MM.1S (cell line): ENCODE data around the gene PLXND1.

ENCODE experiments used
- DNase-seq: peaks from one replicate; pipeline ENCODE4 v3.0.0-alpha.2; 2015
- H2AFZ ChIP-seq: fragments of 300-600 bp; sonication (generic); 2 replicates; pipeline ENCODE4 v1.6.0; 2016; ENCODE audit warnings: antibody characterized with exemption, low read length
- H3F3A ChIP-seq: fragments of 300-600 bp; sonication (generic); 2 replicates; pipeline ENCODE4 v1.6.1; 2016; ENCODE audit warnings: mild to moderate bottlenecking, antibody characterized with exemption, low read length, moderate library complexity, mixed read lengths; ENCODE audit not compliant: insufficient read depth
- H3K27ac ChIP-seq: fragments of 300-600 bp; sonication (generic); 2 replicates; pipeline ENCODE4 v1.5.1; 2016; ENCODE audit warnings: mild to moderate bottlenecking, low read length
- H3K27me3 ChIP-seq: fragments of 300-600 bp; sonication (generic); replicated peaks from 2 replicates; pipeline ENCODE4 v1.6.0; 2016; ENCODE audit warnings: low read length; ENCODE audit not compliant: insufficient read depth
- H3K36me3 ChIP-seq: fragments of 300-600 bp; sonication (generic); replicated peaks from 2 replicates; pipeline ENCODE4 v1.6.1; 2016; ENCODE audit warnings: mild to moderate bottlenecking, low read length, mixed read lengths; ENCODE audit not compliant: insufficient read depth
- H3K4me1 ChIP-seq: fragments of 300-600 bp; sonication (generic); 2 replicates; pipeline ENCODE4 v1.6.1; 2016; ENCODE audit warnings: low read length, mixed read lengths
- H3K4me2 ChIP-seq: fragments of 300-600 bp; sonication (generic); 2 replicates; pipeline ENCODE4 v1.6.0; 2016; ENCODE audit warnings: low read depth, low read length
- H3K4me3 ChIP-seq: fragments of 300-600 bp; sonication (generic); 2 replicates; pipeline ENCODE4 v1.5.1; 2016; ENCODE audit warnings: low read length, mixed read lengths
- H3K79me2 ChIP-seq: fragments of 300-600 bp; sonication (generic); 2 replicates; pipeline ENCODE4 v1.6.1; 2016; ENCODE audit warnings: mixed run types, low read length, mixed read lengths
- H3K9ac ChIP-seq: fragments of 300-600 bp; sonication (generic); 2 replicates; pipeline ENCODE4 v1.6.1; 2016; ENCODE audit warnings: low read length, mixed read lengths
- H3K9me2 ChIP-seq: fragments of 300-600 bp; sonication (generic); replicated peaks from 2 replicates; pipeline ENCODE4 v1.6.1; 2016; ENCODE audit warnings: mild to moderate bottlenecking, low read length, mixed read lengths; ENCODE audit not compliant: insufficient read depth
- H3K9me3 ChIP-seq: fragments of 300-600 bp; sonication (generic); replicated peaks from 2 replicates; pipeline ENCODE4 v1.6.1; 2016; ENCODE audit warnings: mild to moderate bottlenecking, low read length, mixed read lengths; ENCODE audit not compliant: insufficient read depth
- H4K20me1 ChIP-seq: fragments of 300-600 bp; sonication (generic); 2 replicates; pipeline ENCODE4 v1.6.1; 2016; ENCODE audit warnings: mild to moderate bottlenecking, low read length, moderate library complexity, mixed read lengths; ENCODE audit not compliant: insufficient read depth
- CTCF ChIP-seq: fragments of 300-600 bp; sonication (generic); IDR thresholded peaks from 2 replicates; pipeline ENCODE4 v1.5.1; 2016; ENCODE audit warnings: antibody characterized with exemption, low read length, mixed read lengths
- EZH2 ChIP-seq: fragments of 300-600 bp; sonication (generic); optimal IDR thresholded peaks from 2 replicates; pipeline ENCODE3; 2017; ENCODE audit warnings: low read depth, mild to moderate bottlenecking, antibody characterized with exemption, low read length, mixed read lengths
- EZH2phosphoT487 ChIP-seq: fragments of 300-600 bp; sonication (generic); IDR thresholded peaks from 2 replicates; pipeline ENCODE4 v1.6.1; 2018; ENCODE audit warnings: antibody characterized with exemption, low read length

The PLXND1 gene

GRCh38 chr3:129574206-129574605 is 32.3 kb downstream of the PLXND1 start:
- H3K27me3 ChIP-seq = no peaks in the 10 kb centered on the region
- no peaks in the 10 kb centered on the region for H4K20me1 ChIP-seq
- no peak overlapping the region for H2AFZ ChIP-seq
- peaks cover 23% of the 10 kb centered on the region for H3K4me1 ChIP-seq
- no peaks in the 10 kb centered on the region for H3K36me3 ChIP-seq
- no peak for DNase-seq
- H3K9ac ChIP-seq = no peak overlapping the region
- no peak overlapping the region for H3K27ac ChIP-seq
- peaks cover 9% of the 10 kb centered on the region; the same call in 1 of the 2 replicates for H3F3A ChIP-seq
- H3K9me2 ChIP-seq = no peaks in the 10 kb centered on the region
- no peak overlapping the region for H3K4me2 ChIP-seq
- no peaks in the 10 kb centered on the region for H3K79me2 ChIP-seq
- TF ChIP-seq EZH2 = no peak
- H3K4me3 ChIP-seq = no peak overlapping the region
- no peaks in the 10 kb centered on the region for H3K9me3 ChIP-seq

GRCh38 chr3:129573493-129573892 is 33.0 kb downstream of the PLXND1 start:
- TF ChIP-seq EZH2phosphoT487 (no peak), CTCF (no peak), EZH2 (no peak)
- Histone ChIP-seq H3K79me2 (no peaks in the 10 kb centered on the region), H3K4me3 (no peak overlapping the region), H3K27me3 (no peaks in the 10 kb centered on the region), H3F3A (peaks cover 9% of the 10 kb centered on the region; the same call in 1 of the 2 replicates), H3K4me2 (no peak overlapping the region), H3K9me2 (no peaks in the 10 kb centered on the region), H3K9ac (no peak overlapping the region), H3K4me1 (peaks cover 23% of the 10 kb centered on the region), H3K27ac (no peak overlapping the region), H2AFZ (no peak overlapping the region), H3K36me3 (no peaks in the 10 kb centered on the region), H3K9me3 (no peaks in the 10 kb centered on the region), H4K20me1 (no peaks in the 10 kb centered on the region)
- no peak for DNase-seq

- H3K79me2 ChIP-seq = no peaks in the 10 kb centered on the region
- H2AFZ ChIP-seq = no peak overlapping the region
- peaks cover 9% of the 10 kb centered on the region; the same call in 1 of the 2 replicates for H3F3A ChIP-seq
- no peaks in the 10 kb centered on the region for H3K36me3 ChIP-seq
- H4K20me1 ChIP-seq = no peaks in the 10 kb centered on the region
- peaks cover 19% of the 10 kb centered on the region for H3K4me1 ChIP-seq
- DNase-seq = no peak
- H3K4me2 ChIP-seq = no peak overlapping the region
- no peak overlapping the region for H3K27ac ChIP-seq
- no peak overlapping the region for H3K9ac ChIP-seq
- no peak overlapping the region for H3K4me3 ChIP-seq
- H3K27me3 ChIP-seq = no peaks in the 10 kb centered on the region
- H3K9me3 ChIP-seq = no peaks in the 10 kb centered on the region
- no peaks in the 10 kb centered on the region for H3K9me2 ChIP-seq
- TF ChIP-seq EZH2phosphoT487 (no peak), EZH2 (no peak), CTCF (no peak)
These were observed 33.9 kb downstream of the PLXND1 start for GRCh38 chr3:129572603-129573002.

GRCh38 chr3:129571605-129572547 is 34.6 kb downstream of the PLXND1 start:
- no peaks in the 10 kb centered on the region for H3K79me2 ChIP-seq
- H3K9ac ChIP-seq = no peak overlapping the region
- H3F3A ChIP-seq = peaks cover 8% of the 10 kb centered on the region; the same call in 1 of the 2 replicates
- H2AFZ ChIP-seq = no peak overlapping the region
- H3K9me3 ChIP-seq = no peaks in the 10 kb centered on the region
- no peak overlapping the region for H3K4me3 ChIP-seq
- H3K27me3 ChIP-seq = no peaks in the 10 kb centered on the region
- no peak overlapping the region for H3K4me2 ChIP-seq
- H4K20me1 ChIP-seq = no peaks in the 10 kb centered on the region
- no peaks in the 10 kb centered on the region for H3K9me2 ChIP-seq
- DNase-seq = no peak
- H3K4me1 ChIP-seq = peaks cover 13% of the 10 kb centered on the region
- TF ChIP-seq EZH2 (no peak), EZH2phosphoT487 (no peak), CTCF (no peak)
- no peaks in the 10 kb centered on the region for H3K36me3 ChIP-seq
- H3K27ac ChIP-seq = no peak overlapping the region
